OCI-LY1 (cell line): ENCODE data around the gene FAM83G.

Experiments
- CTCF ChIP-seq: fragments of 200-600 bp; sonication (generic), shearing (Covaris generic); IDR thresholded peaks from 2 replicates; pipeline ENCODE4 v1.5.1; 2017; ENCODE audit warnings: mild to moderate bottlenecking, antibody characterized with exemption, low read length, moderate library complexity, mixed read lengths
- EZH2 ChIP-seq: fragments of 200-600 bp; sonication (generic), shearing (Covaris generic); IDR thresholded peaks from 2 replicates; pipeline ENCODE4 v1.8.0; 2017; ENCODE audit warnings: borderline replicate concordance, mixed run types, mild to moderate bottlenecking, antibody characterized with exemption, low read length, moderate library complexity, mixed read lengths

GRCh38 chr17:18950346-18950745 is 54.2 kb downstream of the FAM83G start:
- no peak for TF ChIP-seq CTCF
- no peak for TF ChIP-seq EZH2
